Measurements from ENCODE around the gene NELFB. TPM values are rescaled to one million over a fixed set of nuclear protein-coding genes. Genes with fewer than 3 reads are reported as not detected.

The NELFB gene
- polyA plus RNA-seq, 3 donors = 17.3 to 44.2 (median 18.8) TPM

DNA sequence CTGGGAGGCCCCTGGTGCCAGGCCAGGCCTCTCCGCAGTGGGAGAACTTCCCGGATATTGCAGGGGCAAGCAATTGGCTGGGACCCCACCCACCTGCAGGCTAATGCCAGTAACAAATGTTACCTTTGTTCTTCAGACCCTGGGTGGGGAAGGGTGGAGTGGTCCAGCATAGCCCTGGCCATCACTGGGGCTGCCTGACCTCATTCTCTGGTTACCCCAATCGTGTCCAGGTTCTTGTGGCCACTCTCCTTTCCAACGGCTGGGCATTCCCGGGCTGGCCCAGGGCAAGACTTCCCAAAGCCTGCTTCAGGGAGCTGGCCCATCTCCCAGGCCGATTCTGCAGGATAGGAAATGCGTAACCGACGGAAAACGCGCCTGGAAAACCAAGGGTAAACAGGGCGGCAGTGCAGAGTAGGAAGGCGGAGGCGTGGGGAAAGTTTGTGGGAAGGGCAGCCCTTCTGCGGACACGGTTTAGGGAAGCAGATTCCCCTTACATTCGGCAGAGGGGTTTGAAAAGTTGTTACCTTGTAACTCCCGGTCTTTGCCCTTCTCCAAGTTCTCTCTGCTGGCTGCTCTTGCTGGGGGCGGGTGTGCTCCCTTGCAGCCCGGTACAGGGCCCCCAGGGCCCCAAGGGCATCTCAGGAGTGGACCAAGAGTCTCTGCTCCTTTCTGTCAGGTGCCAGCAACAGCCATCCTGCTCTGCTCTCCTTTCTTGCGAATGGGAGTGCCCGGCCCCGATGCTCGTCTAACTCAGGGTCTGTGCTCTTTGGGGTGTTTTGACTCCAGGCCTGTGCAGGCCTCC, 43.5 kb downstream of the NELFB start:
- Histone ChIP-seq H3K79me2 (ENCODE audit: insufficient read depth, low read length) (no peaks in the 10 kb centered on the region), H3K9me3 (replicated peaks in 1 of 2; ENCODE audit: control insufficient read depth in 1 of 2, insufficient read depth in 1 of 2, low read length in 2 of 2) (peaks cover 13 to 19% of the 10 kb centered on the region in 2 donors), H3K9ac (ENCODE audit: insufficient read depth, low read length, poor library complexity, severe bottlenecking) (no peak overlapping the region), H3K27ac (ENCODE audit: low read depth in 1 of 2, low read length in 2 of 2) (no peak overlapping the region), H3K4me3 (replicated peaks in 1 of 3; ENCODE audit: low read depth in 2 of 3, low read length in 3 of 3) (no peak overlapping the region), H3K36me3 (replicated peaks in 1 of 2; ENCODE audit: control insufficient read depth in 1 of 2, insufficient read depth in 2 of 2, low read length in 2 of 2) (no peaks in the 10 kb centered on the region), H2AFZ (ENCODE audit: insufficient read depth, low read depth, low read length, poor library complexity, severe bottlenecking) (no peak overlapping the region), H3K4me1 (ENCODE audit: control insufficient read depth in 1 of 2, insufficient read depth in 2 of 2, low read length in 2 of 2) (peaks cover 18 to 32% of the 10 kb centered on the region in 2 donors), H3K4me2 (replicated peaks; ENCODE audit: extremely low read depth, low read length, poor library complexity, severe bottlenecking) (no peak overlapping the region), H4K20me1 (ENCODE audit: insufficient read depth, low read length) (no peaks in the 10 kb centered on the region), H3K27me3 (ENCODE audit: control insufficient read depth in 2 of 2, insufficient read depth in 2 of 2, low read length in 2 of 2) (peaks cover 46 to 80% of the 10 kb centered on the region in 2 donors)
- TF ChIP-seq, protein P1, sequence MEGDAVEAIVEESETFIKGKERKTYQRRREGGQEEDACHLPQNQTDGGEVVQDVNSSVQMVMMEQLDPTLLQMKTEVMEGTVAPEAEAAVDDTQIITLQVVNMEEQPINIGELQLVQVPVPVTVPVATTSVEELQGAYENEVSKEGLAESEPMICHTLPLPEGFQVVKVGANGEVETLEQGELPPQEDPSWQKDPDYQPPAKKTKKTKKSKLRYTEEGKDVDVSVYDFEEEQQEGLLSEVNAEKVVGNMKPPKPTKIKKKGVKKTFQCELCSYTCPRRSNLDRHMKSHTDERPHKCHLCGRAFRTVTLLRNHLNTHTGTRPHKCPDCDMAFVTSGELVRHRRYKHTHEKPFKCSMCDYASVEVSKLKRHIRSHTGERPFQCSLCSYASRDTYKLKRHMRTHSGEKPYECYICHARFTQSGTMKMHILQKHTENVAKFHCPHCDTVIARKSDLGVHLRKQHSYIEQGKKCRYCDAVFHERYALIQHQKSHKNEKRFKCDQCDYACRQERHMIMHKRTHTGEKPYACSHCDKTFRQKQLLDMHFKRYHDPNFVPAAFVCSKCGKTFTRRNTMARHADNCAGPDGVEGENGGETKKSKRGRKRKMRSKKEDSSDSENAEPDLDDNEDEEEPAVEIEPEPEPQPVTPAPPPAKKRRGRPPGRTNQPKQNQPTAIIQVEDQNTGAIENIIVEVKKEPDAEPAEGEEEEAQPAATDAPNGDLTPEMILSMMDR (IDR thresholded peaks at IDR 0.05) = no peak
- WGBS (ENCODE audit: insufficient coverage) = 97% methylated on average over 24 of the region's 24 CpGs
- peaks cover 5 to 28% (median 19%) of the 10 kb centered on the region in 7 donors for H3K9me3 Mint-ChIP-seq
- H3K36me3 Mint-ChIP-seq = peaks cover 3 to 14% of the 10 kb centered on the region in 2 donors
- peaks cover 67 to 86% (median 75%) of the 10 kb centered on the region in 3 donors for H3K27me3 Mint-ChIP-seq (ENCODE audit: low read depth in 3 of 3)
- no peak overlapping the region for H3K27ac Mint-ChIP-seq
- intact Hi-C loops (cut with micrococcal nuclease) = loop anchor here in 1 of 2 donors (10.0 kb wide), 2 partner anchors 146 to 226 kb away; partner anchors contain the start of gene ENTPD8
- no peak for DNase-seq
- H3K4me1 Mint-ChIP-seq = peaks cover 23% of the 10 kb centered on the region
- peak overlapping the region in 1 of 2 donors; percentile 67 for H3K4me3 Mint-ChIP-seq

DNA sequence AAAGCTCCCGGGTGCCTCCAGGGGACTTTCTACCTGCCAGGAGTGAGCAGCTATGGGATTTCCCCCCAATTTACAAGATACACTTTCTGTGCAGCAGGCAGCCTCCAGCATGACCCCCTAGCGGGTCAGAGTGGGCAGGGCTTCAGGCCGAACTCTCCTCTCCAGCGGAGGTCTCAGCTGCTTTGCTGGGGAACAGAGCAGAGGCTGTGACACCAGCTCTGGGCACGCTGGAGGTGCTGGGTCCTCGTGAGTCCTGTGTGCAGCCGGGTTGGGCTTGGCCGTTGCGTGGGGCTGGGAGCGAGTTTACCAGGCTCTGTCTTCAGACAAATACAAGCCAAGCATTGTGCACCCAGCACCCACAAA, 44.1 kb downstream of the NELFB start:
- H2AFZ ChIP-seq (ENCODE audit: insufficient read depth, low read depth, low read length, poor library complexity, severe bottlenecking) = no peak overlapping the region
- TF ChIP-seq, protein P1 (IDR thresholded peaks at IDR 0.05) = no peak
- no peak overlapping the region for H3K27ac ChIP-seq (ENCODE audit: low read depth in 1 of 2, low read length in 2 of 2)
- H3K36me3 Mint-ChIP-seq = peaks cover 3 to 14% of the 10 kb centered on the region in 2 donors
- peaks cover 10 to 16% of the 10 kb centered on the region in 2 donors for H3K9me3 ChIP-seq (replicated peaks in 1 of 2; ENCODE audit: control insufficient read depth in 1 of 2, insufficient read depth in 1 of 2, low read length in 2 of 2)
- H3K4me3 Mint-ChIP-seq = peak overlapping the region in 1 of 2 donors; percentile 67
- no peak overlapping the region for H3K27ac Mint-ChIP-seq
- no peak overlapping the region for H3K9ac ChIP-seq (ENCODE audit: insufficient read depth, low read length, poor library complexity, severe bottlenecking)
- WGBS (ENCODE audit: insufficient coverage) = 91% methylated on average over 7 of the region's 10 CpGs
- no peak for DNase-seq
- no peak overlapping the region for H3K4me3 ChIP-seq (replicated peaks in 1 of 3; ENCODE audit: low read depth in 2 of 3, low read length in 3 of 3)
- H3K27me3 Mint-ChIP-seq (ENCODE audit: low read depth in 3 of 3) = peaks cover 65 to 86% (median 74%) of the 10 kb centered on the region in 3 donors
- H3K4me2 ChIP-seq (replicated peaks; ENCODE audit: extremely low read depth, low read length, poor library complexity, severe bottlenecking) = no peak overlapping the region
- peaks cover 18 to 32% of the 10 kb centered on the region in 2 donors for H3K4me1 ChIP-seq (ENCODE audit: control insufficient read depth in 1 of 2, insufficient read depth in 2 of 2, low read length in 2 of 2)
- intact Hi-C loops (cut with micrococcal nuclease) = loop anchor here in 1 of 2 donors (10.0 kb wide), 2 partner anchors 146 to 226 kb away; partner anchors contain the start of gene ENTPD8
- no peaks in the 10 kb centered on the region for H4K20me1 ChIP-seq (ENCODE audit: insufficient read depth, low read length)
- no peaks in the 10 kb centered on the region for H3K36me3 ChIP-seq (replicated peaks in 1 of 2; ENCODE audit: control insufficient read depth in 1 of 2, insufficient read depth in 2 of 2, low read length in 2 of 2)
- H3K27me3 ChIP-seq (ENCODE audit: control insufficient read depth in 2 of 2, insufficient read depth in 2 of 2, low read length in 2 of 2) = peaks cover 46 to 78% of the 10 kb centered on the region in 2 donors
- peaks cover 5 to 24% (median 16%) of the 10 kb centered on the region in 7 donors for H3K9me3 Mint-ChIP-seq
- H3K79me2 ChIP-seq (ENCODE audit: insufficient read depth, low read length) = no peaks in the 10 kb centered on the region
- peaks cover 23% of the 10 kb centered on the region for H3K4me1 Mint-ChIP-seq
